CD4-positive, alpha-beta T cell treated with Interleukin-1 beta for 1 hour (primary cell): ENCODE results near the gene VSNL1.

Experiments used
- DNase-seq, 2 donors: peaks; one replicate each; pipeline ENCODE4 v3.0.0-alpha.2; 2020 to 2022

Gene VSNL1

DNA sequence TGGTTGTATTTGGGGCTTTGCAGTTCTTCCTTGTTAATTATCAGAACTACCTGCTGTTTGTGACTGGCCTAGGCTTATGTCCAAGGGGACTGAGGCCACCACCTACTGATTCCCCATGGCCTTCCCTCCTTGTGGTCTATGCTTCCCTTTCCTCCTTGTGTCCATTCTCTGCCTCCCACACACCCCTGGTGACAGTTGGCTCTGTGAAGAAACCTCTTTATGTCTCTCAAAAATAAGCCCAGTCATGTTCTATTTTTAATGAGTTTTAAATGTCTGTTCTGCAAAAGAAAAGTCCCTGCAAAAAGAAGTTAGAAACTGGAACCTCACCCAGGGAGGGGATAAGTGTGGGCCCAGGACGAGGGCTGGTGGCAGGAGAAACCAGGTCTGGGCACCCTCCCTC, 108.1 kb downstream of the VSNL1 start:
- DNase-seq = no peak

DNA sequence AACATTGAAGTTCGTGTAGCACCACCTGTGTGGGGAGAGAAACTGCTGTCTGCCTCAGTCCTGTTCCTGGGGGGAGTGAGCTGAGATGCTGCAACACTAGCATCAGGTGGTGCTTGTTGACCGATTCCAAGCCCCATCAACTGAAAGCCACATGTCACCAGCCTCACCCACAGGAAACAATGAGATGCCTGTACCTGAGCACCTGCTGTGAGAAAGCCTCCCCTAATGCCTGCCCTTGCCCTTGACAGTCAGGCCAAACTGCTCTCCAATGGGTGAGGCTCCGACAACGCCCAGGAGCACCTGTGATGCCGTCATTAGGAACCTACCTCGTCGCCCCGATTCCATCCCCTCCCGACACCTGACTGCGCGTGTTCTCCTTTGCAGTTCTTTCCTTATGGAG, 108.5 kb downstream of the VSNL1 start:
- DNase-seq = no peak

- no peak for DNase-seq
Observed at GRCh38 chr2:17652681-17653394, 112.3 kb downstream of the VSNL1 start.

DNA sequence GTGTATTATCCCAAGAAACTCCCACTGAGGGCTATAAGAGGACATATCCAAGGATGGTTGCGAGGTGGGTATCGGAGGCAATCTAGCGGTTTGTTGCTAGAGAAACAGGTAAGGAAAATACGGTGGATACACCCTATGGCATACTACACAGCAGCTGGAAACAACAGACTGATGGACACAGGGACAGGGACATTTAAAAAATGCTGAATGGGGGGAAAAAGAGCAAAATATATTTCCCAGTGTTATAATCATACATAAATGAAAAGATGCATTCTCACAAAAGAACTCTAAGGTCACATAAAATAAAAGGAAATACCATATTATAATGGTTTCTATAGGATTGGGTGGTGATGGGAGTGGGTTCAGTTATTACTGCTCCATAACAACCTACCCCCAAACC, 117.3 kb downstream of the VSNL1 start:
- no peak for DNase-seq

GRCh38 chr2:17658251-17658843, 117.9 kb downstream of the VSNL1 start:
- no peak for DNase-seq

DNA sequence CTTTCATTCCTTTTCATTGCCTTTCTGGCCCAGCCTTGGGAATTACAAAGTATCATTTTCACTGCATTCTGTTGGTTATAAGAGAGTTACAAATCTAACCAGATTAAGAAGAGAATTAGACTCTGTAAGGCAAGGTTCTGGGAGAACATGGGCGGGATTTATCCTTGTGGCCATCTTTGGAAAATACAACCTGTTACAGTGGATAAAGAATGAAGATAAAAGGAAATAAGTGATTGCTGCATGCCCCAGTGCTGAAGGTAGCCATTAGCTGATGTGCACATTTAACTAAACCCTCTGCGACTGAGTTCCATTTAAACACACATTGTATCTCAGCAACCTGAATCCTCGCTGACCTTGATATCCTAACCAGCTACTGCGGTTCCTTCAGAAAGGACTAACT, 119.7 kb downstream of the VSNL1 start:
- DNase-seq = no peak

- no peak for DNase-seq
Observed at GRCh38 chr2:17661460-17661859, 121.0 kb downstream of the VSNL1 start.

GRCh38 chr2:17662723-17663122, 122.2 kb downstream of the VSNL1 start:
- DNase-seq = no peak

- no peak for DNase-seq
Observed at GRCh38 chr2:17664534-17664933, 124.0 kb downstream of the VSNL1 start.

- no peak for DNase-seq
Observed at GRCh38 chr2:17667898-17668297, 127.4 kb downstream of the VSNL1 start.

DNA sequence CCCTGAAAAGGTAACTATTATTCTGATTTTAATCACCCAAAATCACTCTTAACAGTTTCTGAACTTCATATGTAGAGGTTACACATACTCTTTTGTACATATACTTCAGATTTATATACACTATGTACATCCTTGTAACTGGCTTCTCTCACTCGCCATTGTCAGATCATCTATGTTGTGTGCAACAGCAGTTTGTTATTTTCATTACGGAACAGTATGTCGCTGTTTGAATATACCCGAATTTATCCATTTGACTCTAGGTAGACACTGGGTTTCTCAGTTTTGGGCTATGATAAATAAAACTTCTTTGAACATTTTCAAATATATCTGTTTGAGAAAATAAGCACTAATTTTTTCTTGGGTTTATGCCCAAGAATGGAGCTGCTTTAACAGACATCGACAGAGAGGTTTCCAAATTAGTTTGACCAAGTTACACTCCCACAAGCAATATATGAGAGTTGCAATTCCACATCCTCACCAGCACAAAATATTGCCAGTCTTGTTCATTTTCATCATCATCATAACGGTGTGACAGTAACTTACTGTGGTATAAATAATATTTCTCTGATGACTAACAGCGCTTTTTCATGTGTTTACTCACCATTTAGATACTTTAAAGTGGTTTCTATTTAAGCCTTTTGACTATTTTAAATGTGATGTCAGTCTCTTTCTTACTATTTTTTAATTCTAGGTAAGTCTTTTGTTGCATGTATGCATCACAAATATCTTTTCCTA, 132.3 kb downstream of the VSNL1 start:
- DNase-seq = no peak

GRCh38 chr2:17674817-17675216, 134.3 kb downstream of the VSNL1 start:
- DNase-seq = no peak

GRCh38 chr2:17680119-17680518, 139.6 kb downstream of the VSNL1 start:
- no peak for DNase-seq

DNA sequence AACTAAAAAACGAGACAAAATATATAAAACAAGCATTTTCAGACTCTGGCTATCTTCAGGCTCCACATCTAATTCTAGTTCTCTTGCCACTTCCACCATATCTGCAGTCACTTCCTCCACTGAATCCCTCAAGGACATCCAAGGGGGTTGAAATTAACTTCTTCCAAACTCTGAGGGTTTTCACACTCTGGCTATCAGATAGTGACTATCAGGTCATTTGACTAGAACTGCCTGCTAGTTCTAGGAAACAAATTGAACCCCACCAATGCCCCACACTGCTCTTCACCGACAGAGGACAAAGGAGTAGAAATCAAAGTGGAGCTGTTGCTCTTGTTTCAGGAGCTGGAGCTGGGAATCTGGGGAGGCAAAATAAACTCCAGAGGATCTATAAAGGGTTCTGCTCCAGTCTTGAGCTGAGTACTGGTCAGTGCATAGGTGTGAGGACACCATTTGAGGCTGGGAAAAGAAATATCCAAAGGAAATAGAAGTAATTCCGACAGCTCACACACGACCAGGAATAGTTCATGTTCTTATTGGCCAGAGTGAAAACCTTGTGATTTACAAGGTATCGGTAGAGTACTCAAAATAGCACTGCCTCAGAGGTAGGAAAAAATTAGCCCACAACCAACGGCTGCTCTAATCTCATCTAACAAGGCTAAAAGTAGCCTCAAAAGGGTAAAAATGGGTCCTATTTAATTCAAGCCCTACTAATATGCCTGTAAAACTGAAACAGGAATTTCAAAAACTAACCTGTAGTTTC, 141.8 kb downstream of the VSNL1 start:
- DNase-seq = no peak

- DNase-seq = no peak
Observed at GRCh38 chr2:17683981-17684380, 143.5 kb downstream of the VSNL1 start.

GRCh38 chr2:17688600-17688999, 148.1 kb downstream of the VSNL1 start:
- no peak for DNase-seq

DNA sequence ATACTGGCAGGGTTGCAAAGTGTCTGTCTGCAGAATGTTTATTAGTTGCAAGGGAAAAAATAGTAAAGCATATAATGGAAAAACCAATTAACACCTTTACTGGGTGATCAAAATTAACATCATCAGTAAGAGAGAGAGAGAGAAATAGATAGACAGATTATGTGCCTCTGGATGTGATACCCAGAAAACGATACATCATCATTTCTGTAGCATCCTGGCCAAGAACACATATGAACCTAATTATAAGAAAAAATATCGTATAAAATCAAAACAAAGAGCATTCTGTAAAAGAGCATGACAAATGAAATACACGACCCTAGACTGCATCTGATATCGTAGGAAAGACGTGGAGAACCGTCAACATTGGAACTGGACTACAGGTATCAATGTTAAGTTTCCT, 148.5 kb downstream of the VSNL1 start:
- DNase-seq = no peak

DNA sequence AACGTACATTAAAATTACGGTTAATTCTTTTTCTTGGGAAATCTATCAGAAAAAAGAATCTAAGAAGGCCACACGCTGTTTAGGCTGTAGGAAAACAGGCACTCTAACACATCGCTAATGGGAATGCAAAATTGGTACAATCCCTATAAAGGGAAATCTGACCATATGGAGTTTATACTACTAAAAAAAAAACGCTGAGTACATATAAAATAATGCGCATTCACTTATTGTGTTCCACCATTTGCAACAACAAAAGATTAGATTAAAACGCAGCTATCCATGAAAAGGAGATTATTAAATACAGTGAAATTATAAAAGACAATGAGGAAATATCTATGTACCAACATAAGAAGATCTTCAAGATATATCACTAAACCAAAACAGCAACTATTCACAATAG, 150.3 kb downstream of the VSNL1 start:
- DNase-seq = no peak
